ENCODE measurements around the gene DOCK8. TPM values are rescaled to one million over a fixed set of nuclear protein-coding genes. Genes with fewer than 3 reads are reported as not detected.

The DOCK8 gene
- total and polyA plus RNA-seq, 2 of the 13 experiments (the other 11 are each of a cell fraction or from before 2014, with no cell fraction given), result 0.28 to 0.38 TPM

DNA sequence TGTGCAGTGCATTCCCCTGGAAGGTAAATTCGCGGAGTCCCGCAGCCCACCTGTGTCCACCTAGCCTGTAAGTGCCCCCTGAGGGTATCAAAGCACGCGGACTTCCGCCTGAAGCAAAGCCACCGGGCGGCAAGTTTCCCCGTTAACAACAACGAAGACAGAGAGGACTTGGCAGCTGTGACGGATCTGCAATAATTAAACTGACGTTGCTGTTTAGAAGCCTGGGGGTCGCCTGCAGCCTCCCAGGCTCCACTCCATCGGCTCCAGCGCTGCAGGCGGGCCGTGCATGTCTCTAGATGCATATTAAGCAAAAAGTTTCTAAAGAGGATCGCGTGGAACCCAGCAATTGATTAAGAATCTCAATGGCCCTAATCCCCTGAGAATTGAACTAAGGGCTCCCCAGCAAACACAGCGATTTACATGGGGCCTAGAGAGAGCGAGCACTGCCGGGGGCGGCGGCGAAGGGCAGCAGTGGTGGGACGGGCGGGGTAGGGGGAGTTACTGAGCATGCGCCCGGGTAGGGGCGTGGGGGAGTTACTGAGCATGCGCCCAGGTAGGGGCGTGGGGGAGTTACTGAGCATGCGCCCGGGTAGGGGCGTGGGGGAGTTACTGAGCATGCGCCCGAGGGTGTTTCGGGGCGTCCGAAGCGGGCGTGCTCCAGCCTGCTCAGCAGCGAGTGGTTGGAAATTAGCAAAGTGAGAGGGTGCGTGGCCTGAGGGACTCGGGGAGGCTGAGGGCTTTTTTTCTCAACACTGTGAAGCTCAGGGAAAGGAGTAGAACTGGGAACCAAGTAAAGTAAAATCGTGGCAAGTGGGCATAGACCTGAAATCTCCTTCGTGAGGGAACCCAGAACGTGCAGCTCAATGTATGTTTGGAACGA, 255.2 kb downstream of the DOCK8 start (continued):
- TF ChIP-seq ZNF33A (CRISPR knock-in tag; IDR thresholded peaks at IDR 0.05; ENCODE audit: borderline replicate concordance), result no peak
- TF ChIP-seq, protein P1, sequence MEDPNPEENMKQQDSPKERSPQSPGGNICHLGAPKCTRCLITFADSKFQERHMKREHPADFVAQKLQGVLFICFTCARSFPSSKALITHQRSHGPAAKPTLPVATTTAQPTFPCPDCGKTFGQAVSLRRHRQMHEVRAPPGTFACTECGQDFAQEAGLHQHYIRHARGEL (CRISPR knock-in tag; IDR thresholded peaks at IDR 0.05), result no peak
- 0 out of 2 replicates have a peak, but pooled peaks have one; percentile 77 for TF ChIP-seq ZNF333 (CRISPR knock-in tag; IDR thresholded peaks at IDR 0.05; ENCODE audit: borderline replicate concordance)
- TF ChIP-seq, protein P2, sequence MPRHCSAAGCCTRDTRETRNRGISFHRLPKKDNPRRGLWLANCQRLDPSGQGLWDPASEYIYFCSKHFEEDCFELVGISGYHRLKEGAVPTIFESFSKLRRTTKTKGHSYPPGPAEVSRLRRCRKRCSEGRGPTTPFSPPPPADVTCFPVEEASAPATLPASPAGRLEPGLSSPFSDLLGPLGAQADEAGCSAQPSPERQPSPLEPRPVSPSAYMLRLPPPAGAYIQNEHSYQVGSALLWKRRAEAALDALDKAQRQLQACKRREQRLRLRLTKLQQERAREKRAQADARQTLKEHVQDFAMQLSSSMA (CRISPR knock-in tag; IDR thresholded peaks at IDR 0.05), result peak; percentile 32; the same call in 1 of the 2 replicates
- TF ChIP-seq, protein P3, sequence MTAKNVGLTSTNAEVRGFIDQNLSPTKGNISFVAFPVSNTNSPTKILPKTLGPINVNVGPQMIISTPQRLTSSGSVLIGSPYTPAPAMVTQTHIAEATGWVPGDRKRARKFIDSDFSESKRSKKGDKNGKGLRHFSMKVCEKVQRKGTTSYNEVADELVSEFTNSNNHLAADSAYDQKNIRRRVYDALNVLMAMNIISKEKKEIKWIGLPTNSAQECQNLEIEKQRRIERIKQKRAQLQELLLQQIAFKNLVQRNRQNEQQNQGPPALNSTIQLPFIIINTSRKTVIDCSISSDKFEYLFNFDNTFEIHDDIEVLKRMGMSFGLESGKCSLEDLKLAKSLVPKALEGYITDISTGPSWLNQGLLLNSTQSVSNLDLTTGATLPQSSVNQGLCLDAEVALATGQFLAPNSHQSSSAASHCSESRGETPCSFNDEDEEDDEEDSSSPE (CRISPR knock-in tag; IDR thresholded peaks at IDR 0.05), result peak; percentile 79
- TF ChIP-seq, protein P4, sequence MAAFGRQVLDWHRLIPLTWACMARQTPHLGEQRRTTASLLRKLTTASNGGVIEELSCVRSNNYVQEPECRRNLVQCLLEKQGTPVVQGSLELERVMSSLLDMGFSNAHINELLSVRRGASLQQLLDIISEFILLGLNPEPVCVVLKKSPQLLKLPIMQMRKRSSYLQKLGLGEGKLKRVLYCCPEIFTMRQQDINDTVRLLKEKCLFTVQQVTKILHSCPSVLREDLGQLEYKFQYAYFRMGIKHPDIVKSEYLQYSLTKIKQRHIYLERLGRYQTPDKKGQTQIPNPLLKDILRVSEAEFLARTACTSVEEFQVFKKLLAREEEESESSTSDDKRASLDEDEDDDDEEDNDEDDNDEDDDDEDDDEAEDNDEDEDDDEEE (CRISPR knock-in tag; IDR thresholded peaks at IDR 0.05), result no peak
- no peak for TF ChIP-seq ZMAT3 (CRISPR knock-in tag; conservative IDR thresholded peaks at IDR 0.05)
- no peak for TF ChIP-seq HDAC2 (CRISPR knock-in tag; IDR thresholded peaks at IDR 0.05)
- no peak for TF ChIP-seq SP2 (CRISPR knock-in tag; IDR thresholded peaks at IDR 0.05)
- no peak for TF ChIP-seq ADNP (CRISPR knock-in tag; IDR thresholded peaks at IDR 0.05)
- no peak for TF ChIP-seq HNF4G (IDR thresholded peaks at IDR 0.05; ENCODE audit: borderline replicate concordance, low read depth, low read length)
- TF ChIP-seq HNF4G (CRISPR knock-in tag; IDR thresholded peaks at IDR 0.05; ENCODE audit: borderline replicate concordance, low read depth), result no peak
- TF ChIP-seq ZNF496 (CRISPR knock-in tag; IDR thresholded peaks at IDR 0.05; ENCODE audit: insufficient replicate concordance), result no peak
- no peak for TF ChIP-seq NR2F1 (CRISPR knock-in tag; IDR thresholded peaks at IDR 0.05)
- TF ChIP-seq ZNF501 (CRISPR knock-in tag; IDR thresholded peaks at IDR 0.05), result peak; percentile 65; the same call in 1 of the 2 replicates
- TF ChIP-seq ZNF10 (CRISPR knock-in tag; IDR thresholded peaks at IDR 0.05; ENCODE audit: borderline replicate concordance, low read depth), result no peak
- TF ChIP-seq, protein P5, sequence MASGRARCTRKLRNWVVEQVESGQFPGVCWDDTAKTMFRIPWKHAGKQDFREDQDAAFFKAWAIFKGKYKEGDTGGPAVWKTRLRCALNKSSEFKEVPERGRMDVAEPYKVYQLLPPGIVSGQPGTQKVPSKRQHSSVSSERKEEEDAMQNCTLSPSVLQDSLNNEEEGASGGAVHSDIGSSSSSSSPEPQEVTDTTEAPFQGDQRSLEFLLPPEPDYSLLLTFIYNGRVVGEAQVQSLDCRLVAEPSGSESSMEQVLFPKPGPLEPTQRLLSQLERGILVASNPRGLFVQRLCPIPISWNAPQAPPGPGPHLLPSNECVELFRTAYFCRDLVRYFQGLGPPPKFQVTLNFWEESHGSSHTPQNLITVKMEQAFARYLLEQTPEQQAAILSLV (CRISPR knock-in tag; IDR thresholded peaks at IDR 0.05; ENCODE audit: borderline replicate concordance), result no peak
- peak; percentile 63 for TF ChIP-seq POGZ (CRISPR knock-in tag; IDR thresholded peaks at IDR 0.05)
- peak; percentile 43; the same call in 1 of the 2 replicates for TF ChIP-seq KDM3A (CRISPR knock-in tag; IDR thresholded peaks at IDR 0.05; ENCODE audit: low read depth)
- TF ChIP-seq, protein P6, sequence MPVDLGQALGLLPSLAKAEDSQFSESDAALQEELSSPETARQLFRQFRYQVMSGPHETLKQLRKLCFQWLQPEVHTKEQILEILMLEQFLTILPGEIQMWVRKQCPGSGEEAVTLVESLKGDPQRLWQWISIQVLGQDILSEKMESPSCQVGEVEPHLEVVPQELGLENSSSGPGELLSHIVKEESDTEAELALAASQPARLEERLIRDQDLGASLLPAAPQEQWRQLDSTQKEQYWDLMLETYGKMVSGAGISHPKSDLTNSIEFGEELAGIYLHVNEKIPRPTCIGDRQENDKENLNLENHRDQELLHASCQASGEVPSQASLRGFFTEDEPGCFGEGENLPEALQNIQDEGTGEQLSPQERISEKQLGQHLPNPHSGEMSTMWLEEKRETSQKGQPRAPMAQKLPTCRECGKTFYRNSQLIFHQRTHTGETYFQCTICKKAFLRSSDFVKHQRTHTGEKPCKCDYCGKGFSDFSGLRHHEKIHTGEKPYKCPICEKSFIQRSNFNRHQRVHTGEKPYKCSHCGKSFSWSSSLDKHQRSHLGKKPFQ (CRISPR knock-in tag; IDR thresholded peaks at IDR 0.05; ENCODE audit: insufficient replicate concordance), result peak; percentile 37
- TF ChIP-seq ZNF274 (CRISPR knock-in tag; IDR thresholded peaks at IDR 0.05), result no peak
- 0 out of 2 replicates have a peak, but pooled peaks have one; percentile 60 for TF ChIP-seq ZNF367 (CRISPR knock-in tag; IDR thresholded peaks at IDR 0.05; ENCODE audit: borderline replicate concordance)
